Measurements from ENCODE around the gene TMEM18.

GRCh38 chr2:621303-622099 is 55.7 kb downstream of the TMEM18 start:
- TF ChIP-seq POU2F2 (IDR thresholded peaks at IDR 0.05; ENCODE audit: low read depth, low read length) = no peak
- no peak for TF ChIP-seq POLR2A (IDR thresholded peaks at IDR 0.05; ENCODE audit: low read depth, low read length)
- TF ChIP-seq POLR2AphosphoS5 (IDR thresholded peaks at IDR 0.05; ENCODE audit: low read depth, low read length) = no peak
- TF ChIP-seq TAF1 (IDR thresholded peaks at IDR 0.05; ENCODE audit: low read depth, low read length) = no peak
